Activated T-cell treated with anti-CD3 and anti-CD28 coated beads for 4 hours (primary cell): ENCODE results near the gene HADHB.
"Not testable (repeated sequence)": the region's sequence is repeated elsewhere in the genome, so short reads cannot be mapped to it uniquely, and the experiment has no call there.

Experiments
- DNase-seq: peaks from one replicate; pipeline ENCODE4 v3.0.0-alpha.2; 2020

Gene HADHB

GRCh38 chr2:26298638-26299393 lies 54.1 kb downstream of the HADHB start:
- peak; percentile 28 for DNase-seq

GRCh38 chr2:26299471-26300101 lies 54.8 kb downstream of the HADHB start:
- no peak for DNase-seq

DNA sequence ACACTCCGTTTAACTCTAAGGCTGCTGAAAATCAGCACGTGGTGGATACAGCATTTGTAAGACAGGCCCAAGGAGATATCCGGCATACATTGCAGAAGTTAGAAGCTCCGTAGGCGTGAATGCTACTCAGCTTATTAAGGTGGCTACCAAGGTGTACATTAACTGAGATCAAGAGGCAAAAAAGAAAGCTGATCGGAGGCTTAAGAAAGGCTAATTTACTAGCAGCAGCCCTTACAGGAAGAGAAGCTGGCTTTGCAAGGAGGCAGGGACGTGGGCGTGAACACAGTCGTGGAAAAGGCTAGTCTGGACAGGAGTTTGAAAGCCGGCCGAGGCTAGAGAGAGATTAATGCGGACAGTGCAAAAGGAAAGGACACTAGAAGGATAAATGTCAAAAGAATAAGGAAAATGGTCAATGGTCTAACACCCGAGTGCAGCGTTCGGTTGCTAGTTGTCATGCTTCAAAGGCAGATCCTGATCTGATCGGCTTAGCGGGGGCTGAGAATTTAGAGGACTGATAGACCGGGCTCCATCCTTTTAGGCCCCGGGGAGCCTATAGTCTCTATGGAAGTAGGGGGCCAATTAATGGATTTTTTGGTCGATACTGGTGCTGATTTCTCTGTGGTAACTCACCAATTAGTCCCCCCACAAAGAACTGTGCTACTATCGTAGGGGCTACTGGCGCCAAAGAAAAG lies 55.6 kb downstream of the HADHB start:
- DNase-seq, result no peak

GRCh38 chr2:26302846-26303245 lies 58.1 kb downstream of the HADHB start:
- DNase-seq, result no peak

DNA sequence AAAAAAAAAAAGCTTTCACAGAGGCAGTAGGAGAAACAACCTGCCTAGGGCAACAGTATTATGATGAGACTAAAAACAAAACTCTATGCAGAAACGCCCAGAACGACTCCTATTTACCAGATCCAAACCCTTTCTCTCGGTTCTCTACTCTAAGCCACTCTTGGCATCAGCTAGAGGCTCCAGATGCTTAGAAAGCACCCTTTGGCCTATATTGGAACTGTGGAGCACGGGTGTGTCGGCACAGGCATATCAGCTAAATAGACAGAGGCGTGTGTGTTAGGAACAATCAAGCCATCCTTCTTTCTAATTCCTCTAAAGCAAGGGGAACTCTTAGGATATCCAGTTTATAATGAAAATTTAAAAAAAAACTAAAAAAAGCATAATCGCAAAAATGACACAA lies 60.4 kb downstream of the HADHB start:
- DNase-seq, result not testable (repeated sequence)

GRCh38 chr2:26305540-26305939 lies 60.8 kb downstream of the HADHB start:
- DNase-seq, result no peak

GRCh38 chr2:26309921-26310320 lies 65.2 kb downstream of the HADHB start:
- no peak for DNase-seq

- no peak for DNase-seq
These were observed 67.7 kb downstream of the HADHB start for GRCh38 chr2:26312471-26312870.

GRCh38 chr2:26313446-26313845 lies 68.7 kb downstream of the HADHB start:
- DNase-seq, result no peak

- no peak for DNase-seq
These were observed 69.5 kb downstream of the HADHB start for GRCh38 chr2:26314243-26314642.

DNA sequence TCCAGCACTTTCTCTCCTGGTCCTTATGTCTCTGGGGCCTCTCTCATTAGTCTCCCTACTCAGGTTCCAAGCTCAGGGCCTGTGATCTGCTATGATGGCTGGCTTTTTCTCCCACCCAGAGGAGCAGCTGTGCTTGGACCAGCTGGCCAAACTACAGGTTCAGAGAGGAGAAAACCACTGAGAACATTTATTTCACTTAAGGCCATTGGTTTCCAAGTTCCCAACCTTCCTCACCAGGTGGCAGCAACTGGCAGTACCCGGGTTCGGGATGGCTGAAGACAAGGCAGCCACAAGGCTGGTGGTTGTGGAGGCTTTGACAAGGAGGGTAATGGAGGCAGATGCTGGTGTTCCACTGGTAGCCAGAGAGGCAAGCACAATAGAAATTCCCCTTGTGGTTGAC lies 71.3 kb downstream of the HADHB start:
- DNase-seq, result no peak

DNA sequence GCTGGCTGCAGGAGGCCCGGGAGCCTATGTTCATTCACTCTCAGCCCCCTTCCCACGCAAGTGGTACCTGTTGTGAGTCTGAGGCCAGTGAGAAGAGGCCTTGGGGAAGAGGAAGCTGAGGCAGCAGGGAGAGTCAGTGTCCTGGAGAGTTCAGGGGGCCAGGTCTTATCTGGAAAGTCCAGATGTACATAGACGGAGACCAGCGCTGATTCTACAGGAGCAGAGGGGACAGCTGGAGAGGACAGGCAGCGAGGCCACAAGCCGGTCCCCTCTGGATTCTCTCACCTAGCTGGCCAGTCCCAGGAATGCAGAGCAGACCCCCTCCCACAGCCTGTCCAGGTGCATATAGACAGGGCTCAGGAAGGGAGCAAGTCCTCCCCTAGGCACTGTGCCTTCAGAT lies 72.1 kb downstream of the HADHB start:
- DNase-seq, result no peak

GRCh38 chr2:26317377-26318105 lies 72.8 kb downstream of the HADHB start:
- DNase-seq, result no peak

GRCh38 chr2:26318950-26319349 lies 74.2 kb downstream of the HADHB start:
- DNase-seq, result no peak

DNA sequence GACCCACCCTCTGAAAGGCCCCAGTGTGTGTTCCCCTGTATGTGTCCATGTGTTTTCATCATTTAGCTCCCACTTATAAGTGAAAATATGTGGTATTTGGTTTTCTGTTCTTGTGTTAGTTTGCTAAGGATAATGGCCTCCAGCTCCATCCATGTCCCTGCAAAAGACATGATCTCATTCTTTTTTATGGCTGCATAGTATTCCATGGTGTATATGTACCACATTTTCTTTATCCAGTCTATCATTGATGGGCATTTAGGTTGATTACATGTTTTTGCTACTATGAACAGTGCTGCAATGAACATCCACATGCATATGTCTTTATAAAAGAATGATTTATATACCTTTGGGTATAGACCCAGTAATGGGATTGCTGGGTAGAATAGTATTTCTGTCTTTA lies 79.7 kb downstream of the HADHB start:
- DNase-seq, result not testable (repeated sequence)

DNA sequence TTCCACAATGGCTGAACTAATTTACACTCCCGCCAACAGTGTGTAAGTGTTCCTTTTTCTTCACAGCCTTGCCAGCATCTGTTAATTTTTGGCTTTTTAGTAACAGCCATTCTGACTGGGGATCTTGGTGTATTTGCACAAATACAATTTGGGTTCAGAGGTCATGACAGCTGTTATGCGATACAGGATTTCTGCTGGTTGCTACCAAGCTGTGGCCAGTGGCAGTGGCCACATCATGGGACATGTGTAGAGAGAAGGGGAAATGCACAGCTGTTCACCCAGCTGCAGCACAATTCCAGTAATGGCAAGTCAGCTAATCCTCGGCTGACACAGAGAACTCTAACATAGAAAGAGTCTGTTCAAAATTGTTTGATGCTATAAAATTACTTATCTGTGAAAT lies 80.2 kb downstream of the HADHB start:
- DNase-seq, result no peak

DNA sequence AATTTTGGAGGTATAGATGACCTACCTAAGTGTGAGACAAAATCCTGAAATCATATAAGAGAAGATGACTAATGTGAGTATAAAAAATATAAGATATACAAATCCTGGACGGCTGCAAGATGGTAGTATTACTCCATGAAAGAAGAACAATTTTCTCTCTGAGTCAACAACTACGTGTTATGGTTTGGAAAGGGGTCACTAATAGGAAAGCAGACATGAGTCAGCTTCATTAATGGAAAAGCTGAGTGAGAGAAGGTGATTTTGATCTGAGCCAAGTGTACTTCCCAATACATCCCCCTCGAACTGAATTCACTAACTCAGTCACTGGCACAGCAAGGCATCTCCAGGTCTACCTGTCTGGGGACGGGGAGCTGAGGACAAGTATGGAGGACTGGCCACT lies 81.1 kb downstream of the HADHB start:
- DNase-seq, result no peak

GRCh38 chr2:26326514-26326913 lies 81.8 kb downstream of the HADHB start:
- DNase-seq, result no peak

DNA sequence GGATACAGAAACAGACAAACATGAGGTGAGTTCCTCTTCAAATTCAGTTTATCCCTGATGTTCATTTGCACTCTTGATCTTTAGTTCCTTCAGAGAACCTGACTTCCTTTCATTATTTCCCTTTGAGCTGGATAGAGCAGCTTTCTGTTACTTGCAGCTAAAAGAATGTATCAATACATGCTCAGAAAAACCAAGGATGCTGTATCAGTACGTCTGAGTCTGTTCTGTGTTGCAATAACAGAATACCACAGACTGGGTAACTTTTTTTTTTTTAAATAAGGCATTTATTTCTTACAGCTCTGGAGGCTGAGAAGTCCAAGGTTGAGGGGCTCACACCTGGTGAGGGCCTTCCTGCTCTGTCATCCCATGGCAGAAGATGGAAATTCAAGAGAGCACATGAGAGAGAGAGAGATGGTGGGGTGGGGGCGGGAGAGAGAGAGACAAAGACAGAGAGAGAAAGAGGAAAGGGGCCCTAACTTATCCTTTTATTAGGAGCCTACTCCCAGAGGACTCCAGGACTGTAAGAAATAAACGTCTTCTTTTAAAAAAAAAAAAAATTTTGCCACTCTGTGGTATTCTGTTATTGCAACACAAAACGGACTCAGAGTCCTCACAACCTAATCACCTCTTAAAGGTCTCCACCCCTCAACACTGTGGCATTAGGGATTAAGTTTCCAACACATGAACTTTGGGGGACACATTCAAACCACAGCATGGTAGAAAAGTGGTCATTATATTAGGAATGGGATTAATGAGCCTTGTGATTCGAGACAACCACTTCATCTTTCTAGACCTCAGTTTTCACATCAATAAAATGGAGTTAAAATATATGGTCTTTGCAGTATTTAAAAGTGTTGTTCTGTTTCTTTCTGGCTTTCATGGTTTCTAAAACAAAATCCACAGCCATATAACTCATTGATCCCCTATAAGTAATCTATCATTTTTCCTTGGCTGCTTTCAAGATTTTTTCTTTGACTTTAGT lies 82.8 kb downstream of the HADHB start:
- no peak for DNase-seq

DNA sequence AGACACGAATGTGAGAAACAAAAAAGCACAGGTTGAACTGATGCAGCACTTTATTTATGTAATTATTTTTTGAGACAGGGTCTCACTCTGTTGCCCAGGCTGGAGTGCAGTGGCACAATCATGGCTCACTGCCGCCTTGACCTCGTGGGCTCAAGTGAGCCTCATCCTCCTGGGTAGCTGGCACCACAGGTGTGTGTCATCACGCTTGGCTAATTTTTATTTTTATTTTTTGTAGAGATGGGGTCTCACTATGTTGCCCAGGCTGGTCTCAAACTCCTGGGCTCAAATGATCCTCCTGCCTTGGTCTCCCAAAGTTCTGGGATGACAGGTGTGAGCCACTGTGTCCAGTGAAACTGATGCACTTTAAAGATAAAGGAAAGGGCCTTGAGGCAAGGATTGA lies 84.3 kb downstream of the HADHB start:
- not testable (repeated sequence) for DNase-seq

DNA sequence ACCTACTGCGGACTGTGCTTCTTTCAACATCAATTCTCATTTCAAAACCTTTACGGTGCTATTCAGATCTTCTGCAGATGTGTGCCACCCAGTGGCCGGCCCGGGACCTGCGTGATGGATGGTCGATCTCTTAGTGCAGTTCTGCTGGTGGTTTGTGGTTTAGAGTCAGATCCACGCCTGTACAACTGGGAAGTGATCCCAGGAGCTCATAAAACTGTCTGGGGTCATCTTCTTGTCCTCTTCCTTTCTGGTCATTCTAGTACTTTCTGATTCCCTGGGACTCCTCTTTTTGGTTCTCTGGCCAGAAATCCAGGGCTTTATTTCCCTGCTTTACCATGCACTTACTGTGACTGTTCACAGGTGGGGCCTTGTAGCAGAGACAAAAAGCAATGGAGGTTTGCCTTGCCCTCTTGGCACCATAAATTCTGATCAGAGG lies 85.4 kb downstream of the HADHB start:
- peak; percentile 81 for DNase-seq

GRCh38 chr2:26330604-26331003 lies 85.9 kb downstream of the HADHB start:
- no peak for DNase-seq
